GM21723 (cell line): ENCODE measurements around the gene RPL10A.
A peak's percentile ranks its signal among the peaks of the same experiment; 100 is the strongest.

Experiments
- ATAC-seq: cut with Tn5 transposase; IDR thresholded peaks from one replicate; pipeline ENCODE4 v1.9.1; 2021; ENCODE audit warnings: mild to moderate bottlenecking, moderate library complexity; ENCODE audit not compliant: unreplicated experiment

Gene RPL10A

DNA sequence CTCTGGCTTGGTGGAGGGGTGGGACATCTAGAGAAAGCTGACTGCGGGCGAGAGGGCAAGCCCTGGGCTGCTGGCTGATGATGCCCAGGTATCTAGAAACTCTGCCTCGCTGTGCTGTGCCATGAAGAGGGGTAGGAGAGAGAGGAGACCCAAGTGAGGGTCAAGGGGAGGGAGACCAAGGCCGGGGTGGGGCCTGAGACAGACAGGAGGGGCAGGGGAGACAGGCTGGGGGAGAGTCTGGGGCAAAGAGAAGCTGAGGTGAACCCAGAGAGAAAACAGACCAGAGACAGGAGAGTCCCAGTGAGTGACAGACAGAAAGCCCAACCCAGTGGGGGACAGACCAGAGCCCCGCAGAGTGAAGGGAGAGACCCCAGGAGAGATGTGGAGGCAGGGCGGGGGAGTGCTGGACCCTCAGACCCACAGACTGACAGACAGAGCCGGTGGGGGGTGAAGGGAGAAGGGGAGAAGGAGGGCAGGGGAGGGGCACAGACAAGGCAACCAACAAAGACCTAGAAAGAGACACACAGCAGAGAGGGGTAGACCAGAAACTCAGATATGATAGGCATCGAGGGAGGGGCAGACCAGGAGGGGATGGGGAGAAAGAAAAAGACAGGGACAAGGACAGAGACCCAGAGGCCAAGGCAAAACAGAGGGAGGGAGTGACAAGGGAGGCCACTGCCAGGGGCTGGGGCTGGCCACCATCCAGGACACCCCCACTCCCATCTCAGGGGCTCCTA is 22.8 kb downstream of the RPL10A start:
- ATAC-seq = no peak

DNA sequence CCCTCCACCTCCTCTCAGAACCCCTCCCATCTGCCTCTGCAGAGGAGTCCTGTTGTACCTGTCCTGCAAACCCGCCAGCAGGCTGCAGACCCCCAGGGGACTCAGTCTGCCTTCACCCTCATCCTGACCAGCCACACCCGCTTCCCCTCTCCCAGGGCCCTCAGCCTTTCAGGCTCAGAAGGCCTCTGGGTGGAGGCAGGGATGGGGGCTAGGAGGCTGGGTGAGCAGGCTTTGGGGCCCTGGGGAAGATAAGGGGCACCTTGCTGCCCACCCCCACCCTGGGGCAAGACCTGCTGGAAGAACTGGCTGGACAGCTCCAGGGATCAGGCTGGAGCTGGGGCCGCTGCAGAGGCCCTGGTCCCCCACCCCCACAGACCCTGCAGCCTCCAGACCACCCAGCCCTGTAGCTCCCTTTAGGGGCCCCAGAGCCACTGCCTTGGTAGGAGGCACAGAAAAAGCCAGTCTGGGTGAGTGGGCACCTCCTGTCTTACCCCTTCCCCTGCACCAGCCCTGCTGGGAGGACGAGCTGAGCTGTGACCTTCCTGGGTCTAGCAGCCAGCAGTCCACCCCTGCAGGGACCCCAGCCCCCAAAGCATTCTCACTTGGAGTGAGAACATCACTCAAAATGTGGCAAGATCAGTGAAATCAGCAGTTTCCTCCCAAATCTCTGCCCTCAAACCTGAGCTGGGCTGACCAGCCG is 23.5 kb downstream of the RPL10A start:
- no peak for ATAC-seq

DNA sequence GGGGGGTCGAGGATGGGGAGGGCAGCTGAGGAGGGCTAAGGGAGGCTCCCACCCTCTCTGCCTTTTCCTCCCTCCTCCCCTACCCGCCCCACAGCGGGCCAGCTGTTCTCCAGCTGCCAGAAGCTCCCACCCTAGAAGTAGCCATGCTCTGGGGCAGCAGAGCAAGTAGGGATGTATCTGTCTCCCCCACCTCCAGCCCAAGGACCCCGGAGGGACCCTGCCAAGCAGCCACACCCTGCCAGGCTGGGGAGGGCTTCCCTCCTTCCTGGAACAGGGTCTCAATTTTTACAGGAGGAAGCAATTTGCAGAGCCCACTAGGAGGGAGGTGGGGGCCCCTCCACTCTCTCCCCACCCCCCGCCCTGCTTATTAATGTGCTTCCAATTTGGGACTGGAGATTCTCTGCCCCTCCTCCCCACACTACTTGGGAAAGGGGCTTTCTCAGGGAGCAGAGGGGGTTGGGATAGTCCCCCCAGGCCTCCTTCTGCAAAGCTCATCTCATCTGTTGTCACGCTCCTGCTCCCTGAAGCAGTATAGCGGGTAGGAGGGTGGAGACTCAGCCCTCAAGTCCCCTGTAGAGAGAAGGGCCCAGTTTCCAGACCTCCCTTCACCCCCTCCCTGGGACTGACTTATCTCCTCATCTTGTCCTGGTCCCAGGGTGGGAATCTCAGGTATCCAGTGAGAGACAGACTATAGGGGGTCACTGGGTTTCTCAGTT is 24.2 kb downstream of the RPL10A start:
- no peak for ATAC-seq

DNA sequence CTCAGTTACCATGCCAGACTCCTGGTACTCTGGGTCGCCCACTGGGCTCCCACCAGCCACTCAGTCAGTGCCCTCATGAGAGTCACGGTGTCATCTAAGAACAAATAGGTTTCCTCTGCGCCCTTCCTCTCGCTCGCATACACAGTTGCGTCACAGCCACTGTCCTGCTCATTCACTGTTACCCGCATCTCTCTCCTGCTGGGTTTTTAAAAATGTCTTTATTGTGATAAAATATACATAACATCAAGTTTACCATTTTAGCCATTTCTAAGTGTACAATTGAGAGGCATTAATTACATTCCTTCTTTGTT is 24.7 kb downstream of the RPL10A start:
- ATAC-seq = no peak

DNA sequence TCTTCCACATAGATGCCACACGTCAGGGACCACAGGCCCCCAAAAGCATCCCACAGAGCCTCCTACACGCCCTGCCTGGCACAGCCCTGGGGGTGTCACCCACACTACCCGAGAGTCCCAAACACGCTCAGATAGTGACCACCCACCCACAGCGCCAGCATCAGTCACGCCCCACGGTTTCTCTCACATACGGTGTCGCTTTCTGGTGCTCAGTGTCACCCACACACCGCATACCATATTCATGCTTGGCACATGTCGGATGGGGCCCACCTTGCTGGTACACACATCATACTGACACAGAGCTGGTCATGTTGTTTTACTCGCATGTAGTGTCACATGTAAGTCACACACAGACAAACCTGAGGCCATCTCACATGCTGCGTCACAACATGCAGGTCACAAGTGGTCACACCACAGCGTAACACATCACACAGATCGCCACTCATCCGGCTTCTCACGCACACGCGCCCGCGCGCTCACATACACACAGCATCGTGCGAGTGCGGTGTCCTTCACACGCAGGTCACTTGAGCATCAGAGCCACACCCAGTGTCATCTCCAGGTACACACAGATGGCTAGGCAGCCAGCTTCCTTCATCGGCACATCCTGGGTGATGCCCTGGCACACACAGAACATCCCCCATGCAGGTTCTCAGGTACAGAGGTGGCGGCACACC is 25.2 kb downstream of the RPL10A start:
- ATAC-seq = no peak

DNA sequence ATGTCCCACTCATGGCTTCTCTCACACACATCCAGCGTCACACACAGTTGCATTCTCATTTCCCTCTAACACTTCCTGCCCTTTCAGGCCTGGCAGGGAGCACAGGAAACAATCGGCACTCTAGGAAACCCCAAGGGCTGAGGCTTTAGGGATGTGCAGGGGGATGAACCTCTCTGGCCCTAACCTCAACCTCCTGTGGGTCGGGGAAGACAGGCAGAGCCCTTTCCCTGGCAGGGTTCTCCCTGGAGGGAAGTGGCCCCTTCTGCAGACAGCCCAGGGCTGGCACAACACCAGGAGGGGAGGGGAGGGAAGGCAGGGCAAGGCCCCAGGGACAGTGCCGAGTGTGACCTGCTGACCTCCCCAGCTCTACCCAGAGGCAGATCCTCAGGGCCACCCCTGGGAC is 26.0 kb downstream of the RPL10A start:
- ATAC-seq = no peak

DNA sequence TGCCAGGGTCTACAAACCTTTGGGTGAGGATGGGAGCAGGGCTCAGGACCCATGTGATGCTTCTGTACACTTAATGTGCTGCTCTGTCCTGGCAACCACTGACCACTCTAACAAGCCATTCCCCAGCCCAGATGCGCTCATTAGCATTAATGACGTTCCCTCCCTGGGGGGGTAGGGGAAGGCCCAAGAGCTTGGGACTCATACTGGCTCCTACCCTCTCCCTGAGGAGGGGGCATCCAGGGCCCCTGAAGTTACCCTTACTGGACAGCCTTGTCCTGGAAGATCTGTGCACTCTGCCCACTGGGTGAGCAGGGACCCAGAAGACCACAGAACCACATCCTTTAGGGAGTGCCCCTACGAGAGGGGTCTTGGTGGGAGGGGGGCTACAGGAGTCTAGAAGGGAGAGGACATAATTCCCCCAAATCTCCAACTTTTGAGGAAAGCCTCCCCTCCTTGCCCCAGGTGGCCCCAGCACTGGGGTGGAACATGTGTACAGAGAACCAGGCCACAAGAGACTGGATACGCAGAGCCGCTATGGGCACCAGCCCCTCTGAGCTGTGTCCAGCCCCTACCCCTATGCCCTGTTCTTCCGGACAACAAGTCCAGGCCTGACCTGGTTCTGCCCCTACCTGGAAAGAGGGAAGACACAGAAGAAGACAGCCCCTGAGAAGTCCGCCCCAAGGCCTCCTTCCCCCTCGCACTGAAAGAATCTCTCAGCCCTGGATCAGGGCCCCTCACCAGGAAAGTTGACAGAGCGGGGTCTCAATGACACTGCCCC is 27.2 kb downstream of the RPL10A start:
- ATAC-seq = no peak

DNA sequence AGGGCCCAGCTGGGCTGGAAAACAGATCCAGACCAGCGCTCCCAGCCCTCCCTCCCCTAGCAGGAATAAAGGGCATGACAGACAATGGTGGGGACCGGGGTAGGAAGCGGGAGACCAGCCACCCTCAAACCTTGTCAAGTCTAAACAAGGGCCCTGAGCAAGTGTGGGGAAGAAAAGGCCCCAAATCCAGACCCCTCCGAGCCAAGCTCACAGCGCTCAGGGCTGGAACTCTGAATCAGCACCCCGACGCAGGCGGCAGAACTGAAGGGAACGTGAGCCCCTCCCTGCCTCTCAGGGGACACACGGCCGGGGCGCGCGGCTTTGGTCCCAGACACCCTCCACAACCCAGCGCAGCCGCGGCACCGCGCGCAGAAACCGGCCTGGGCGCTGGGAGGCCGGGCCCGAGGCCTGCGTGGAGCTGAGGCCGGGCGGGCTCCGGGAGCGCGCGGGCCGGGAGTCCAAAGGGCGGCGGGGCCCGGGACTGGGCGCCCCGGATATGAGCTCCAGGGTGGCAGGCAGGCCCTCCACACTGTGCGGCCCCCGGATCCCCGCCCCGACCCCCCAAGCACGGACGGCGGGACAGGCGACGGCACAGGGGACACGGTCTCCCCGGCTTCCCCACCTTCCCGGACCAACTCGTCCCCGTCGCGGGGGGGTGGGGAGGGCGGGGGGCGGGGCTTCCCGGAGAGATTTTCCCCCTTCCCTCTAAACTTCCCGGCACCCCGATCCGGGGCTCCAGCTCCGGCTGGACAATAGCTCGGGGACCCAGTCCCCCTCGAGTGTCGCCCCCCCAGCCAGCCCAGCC is 28.0 kb downstream of the RPL10A start:
- no peak for ATAC-seq

DNA sequence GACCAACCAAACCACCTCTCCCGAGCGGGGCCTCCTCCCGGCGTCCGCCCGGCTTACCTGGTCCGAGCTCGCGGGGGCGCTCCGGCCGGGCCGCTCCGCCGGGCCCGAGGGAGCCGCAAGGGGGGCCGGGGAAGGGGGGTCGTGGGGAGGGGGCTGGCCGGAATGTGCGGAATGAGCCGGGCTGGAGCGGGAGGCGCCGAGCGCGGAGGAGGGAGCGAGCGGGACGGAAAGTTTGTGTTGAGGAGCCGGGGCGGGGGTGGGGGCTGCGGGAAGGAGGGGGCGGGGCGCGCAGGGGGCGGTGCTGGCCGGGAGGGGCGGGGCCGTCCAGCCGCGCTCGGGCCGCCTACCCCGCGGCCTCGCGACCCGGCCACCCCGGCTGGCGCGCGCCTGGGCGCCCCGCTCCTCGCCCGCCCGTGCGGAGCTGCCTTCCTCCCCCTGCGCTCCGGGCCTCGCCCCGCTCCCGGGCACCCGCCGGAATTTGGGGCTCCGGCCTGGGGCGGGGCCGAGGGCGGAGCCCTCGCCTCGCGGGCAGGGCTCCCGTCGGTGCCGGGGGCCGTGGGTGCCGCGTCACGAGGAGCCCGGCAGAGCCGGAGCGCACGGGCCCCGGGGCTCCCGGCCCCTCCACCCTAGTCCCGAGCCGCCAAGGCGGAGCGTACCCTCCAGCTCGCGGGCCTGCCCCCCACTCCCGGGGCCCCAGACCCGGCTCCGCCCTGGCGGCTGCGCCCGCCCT is 28.8 kb downstream of the RPL10A start, which contains the start of gene TEAD3:
Gene TEAD3 (minus strand): TSS at position 239 of the 730 bp plus-strand sequence.
- ATAC-seq = peak; percentile 43

DNA sequence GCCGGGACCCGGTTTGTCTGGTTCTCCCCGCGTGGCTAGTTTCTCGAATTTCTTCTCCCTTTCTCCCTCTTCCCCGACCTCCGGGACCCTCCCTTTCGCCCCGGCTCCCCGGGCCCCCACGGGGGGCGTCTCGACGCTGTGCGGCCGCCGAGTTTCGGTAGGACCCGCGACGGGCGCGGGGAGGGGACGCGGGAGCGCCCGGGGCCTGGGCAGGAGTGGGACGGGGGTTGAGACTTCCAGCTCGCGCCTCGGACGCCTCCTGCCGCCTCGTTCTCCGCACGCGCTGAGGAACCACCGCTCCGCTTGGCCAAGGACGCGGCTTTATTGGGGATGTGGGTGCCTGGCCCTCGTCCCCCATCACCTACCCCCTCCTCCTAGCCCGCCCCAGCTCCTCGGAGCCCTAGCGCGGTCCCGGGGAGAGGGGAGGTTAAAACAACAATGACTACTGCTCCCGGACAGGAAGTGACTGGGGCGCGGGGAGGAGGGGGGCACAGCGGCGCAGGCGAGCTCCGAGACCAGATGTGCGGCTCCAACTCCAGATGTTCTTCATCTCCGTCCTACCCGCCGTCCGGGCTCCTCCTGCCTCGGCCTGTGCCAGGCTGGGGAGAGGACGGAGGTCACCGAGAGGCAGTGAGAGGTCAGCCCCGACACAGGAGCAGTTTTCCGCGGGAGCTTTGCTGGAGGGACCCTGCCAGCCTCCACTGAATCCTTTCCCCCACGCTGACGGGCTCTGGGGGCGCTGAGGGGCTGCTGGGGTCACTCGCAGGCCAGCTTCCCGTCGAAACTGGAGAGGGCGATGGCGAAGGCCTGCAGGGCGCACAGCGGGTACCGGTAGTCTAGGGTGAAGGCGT is 29.6 kb downstream of the RPL10A start:
- no peak for ATAC-seq

DNA sequence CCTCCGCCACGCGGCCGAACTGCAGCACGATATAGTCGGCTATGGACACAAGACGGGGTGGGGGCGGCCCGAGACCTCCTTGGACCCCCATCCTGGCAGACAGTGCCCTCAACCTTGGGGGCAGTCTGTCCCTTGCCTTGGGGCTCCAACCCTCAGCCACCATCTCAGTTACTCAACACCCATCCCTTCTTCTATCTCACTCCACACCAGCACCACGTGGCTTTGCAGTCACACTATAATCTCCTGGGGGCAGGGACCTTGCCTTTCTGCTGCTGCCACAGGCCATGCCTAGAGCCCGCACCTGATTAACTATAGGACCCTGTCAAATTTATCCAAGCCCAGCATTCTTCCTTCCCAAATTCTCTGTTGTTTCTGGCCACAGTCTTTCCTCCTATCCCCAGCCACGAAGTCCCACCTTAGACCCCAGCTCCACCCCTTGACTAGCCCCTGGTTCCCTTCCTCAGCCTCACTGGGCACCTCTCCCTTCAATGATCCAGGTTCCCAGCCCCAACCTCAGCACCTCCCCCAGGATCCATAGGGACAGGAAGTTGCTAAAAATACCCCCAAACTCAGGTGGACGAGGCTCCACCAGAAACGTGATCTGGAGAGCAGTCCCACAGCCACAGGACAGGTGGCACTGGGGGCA is 30.3 kb downstream of the RPL10A start:
- no peak for ATAC-seq

DNA sequence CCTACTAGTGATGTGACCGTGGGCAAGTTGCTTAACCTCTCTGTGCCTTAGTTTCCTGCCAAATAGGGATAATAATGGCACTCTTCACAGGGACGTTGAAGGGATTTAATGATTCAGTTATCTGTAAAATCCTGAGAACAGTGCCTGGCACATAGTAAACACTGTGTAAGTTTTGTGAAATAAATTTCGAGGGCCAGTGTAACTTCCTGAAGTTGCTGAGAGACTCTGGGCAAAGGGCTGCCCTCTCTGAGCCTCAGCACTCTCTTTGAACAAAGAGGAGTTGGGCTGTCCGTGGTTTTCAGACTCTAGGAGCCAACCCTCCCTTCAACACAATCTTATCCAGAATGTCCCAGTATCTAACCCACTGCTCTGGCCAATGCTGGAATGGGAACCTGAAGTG is 31.2 kb downstream of the RPL10A start:
- ATAC-seq = no peak

DNA sequence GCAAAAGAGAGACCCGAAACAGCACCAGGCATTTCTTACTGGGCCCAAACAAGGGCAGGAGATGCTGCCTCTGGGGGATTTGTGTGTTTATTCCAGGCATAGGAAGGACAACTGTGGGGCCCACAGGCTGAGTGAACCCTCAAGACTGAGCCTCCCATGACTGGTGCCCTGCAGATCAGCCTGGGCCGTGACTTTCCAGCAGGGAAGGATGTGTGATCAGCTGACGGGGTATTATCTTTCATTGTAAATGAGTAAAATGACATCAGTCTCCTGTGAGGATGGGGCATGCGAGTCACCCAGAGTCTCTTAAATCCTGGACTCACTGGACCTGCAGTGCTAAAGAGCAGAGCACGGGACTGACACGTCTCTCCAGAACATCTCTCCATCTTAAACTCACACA is 32.6 kb downstream of the RPL10A start:
- no peak for ATAC-seq

DNA sequence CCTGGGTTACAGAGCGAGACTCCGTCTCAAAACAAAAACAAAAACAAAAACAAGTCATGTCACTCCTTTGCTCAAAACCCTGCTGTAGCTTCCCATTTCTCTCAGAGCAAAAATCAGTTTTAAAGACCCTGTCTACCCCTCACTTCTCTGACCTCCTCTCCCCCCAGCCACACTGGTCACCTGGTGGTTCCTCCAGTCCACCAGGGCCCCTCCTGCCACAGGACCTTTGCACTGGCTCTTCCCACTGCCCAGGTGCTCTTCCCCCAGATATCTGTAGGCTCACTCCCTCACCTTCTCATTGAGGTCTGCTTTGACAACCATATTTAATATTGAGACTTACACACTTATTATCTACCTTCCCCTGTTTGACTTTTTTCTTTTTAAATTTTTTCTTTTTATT is 33.6 kb downstream of the RPL10A start:
- ATAC-seq = no peak

DNA sequence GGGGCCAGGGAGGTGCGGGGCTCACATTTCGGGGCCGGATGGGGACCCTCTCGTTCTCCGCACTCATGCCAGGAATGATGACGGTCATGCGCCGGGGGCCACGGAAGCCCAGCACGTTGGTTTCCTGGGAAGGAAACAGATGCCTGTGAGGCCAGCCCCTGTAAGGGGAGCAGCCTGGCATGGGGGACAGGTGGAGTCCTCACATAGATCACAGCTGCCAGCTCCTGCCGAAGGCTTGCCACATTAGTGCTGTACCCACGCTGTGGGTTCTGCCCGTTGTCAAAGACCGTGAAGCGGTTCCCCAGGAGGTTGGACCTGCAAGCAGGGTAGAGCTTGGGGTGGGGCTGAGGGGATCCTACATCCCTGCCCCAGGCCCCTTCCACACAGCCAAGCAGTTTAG is 35.3 kb downstream of the RPL10A start:
- no peak for ATAC-seq

DNA sequence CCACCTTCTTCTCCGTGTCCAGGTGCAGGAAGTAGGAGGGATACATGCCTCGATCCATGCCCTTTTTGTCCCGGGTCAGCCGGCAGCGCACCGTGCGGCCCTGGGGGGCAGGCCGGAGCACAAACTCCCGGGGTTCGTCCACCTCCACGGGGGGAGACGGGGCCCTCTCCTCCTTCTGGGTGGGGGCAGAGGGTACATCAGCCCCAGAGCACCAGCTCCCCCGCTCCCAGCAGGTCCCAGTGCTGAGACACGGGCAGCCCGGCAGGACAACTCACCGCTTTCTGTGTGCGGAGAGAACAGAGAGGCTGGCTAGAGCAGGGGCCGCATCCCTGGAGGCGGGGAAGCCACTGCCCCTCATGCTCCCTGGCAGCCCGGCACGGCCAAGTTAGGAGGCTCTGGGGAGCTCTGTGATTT is 37.8 kb downstream of the RPL10A start:
- ATAC-seq = no peak

DNA sequence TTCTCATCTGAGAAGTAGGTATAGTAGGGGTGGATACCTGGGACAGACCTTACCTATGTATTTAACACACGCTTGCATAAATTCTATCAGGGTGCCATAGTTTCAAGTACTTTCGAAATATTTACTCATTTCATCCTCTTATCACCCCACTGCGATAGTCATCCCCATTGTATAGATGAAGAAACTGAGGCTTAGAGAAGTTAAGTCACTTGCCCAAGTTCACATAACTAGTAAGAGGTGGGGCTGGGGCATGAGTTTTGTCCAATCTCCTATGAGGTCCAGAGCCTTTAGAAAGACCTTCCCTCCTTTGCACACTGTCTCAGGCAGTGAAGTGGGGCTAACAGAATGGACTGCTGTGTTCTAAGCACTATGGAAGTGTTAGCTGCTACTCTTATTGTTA is 38.3 kb downstream of the RPL10A start:
- no peak for ATAC-seq

DNA sequence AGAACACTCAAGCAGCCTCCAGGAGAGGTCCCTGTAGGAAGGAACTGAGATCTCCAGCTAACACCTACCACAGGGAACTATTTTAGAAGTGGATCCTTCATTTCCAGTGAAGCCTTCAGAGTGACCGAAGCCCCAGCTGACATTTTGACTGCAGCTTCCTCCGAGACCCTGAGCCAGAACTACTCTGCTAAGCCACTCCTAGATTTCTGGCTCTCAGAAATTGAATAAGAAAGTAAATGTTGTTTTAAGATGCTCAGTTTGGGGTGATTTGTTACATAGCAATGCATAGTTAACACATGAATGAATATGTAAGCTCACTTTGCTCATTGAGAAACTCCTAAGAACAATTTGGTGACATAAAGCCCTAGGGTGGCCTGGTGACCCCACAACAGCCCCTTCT is 39.0 kb downstream of the RPL10A start:
- ATAC-seq = no peak
